SHP77 (cell line): ENCODE measurements around the gene PWWP2A.
A peak's percentile ranks its signal among the peaks of the same experiment; 100 is the strongest.
"Not testable (repeated sequence)": the region's sequence is repeated elsewhere in the genome, so short reads cannot be mapped to it uniquely, and the experiment has no call there.

ENCODE experiments used
- DNase-seq, 2 experiments: peaks; one replicate each; lab custom pipeline; 2025; lab: John Stamatoyannopoulos, UW

The PWWP2A gene

GRCh38 chr5:160119142-160119904, at the start of gene PWWP2A:
Gene PWWP2A, minus strand, starts transcription at chr5:160119450. Its CDS starts 62 bp downstream, at chr5:160119388.
- peak; percentile 99 for DNase-seq

- DNase-seq: no peak
Observed at GRCh38 chr5:160167624-160168165, 48.4 kb upstream of the PWWP2A start.

GRCh38 chr5:160166973-160167623, 47.8 kb upstream of the PWWP2A start:
- no peak for DNase-seq

GRCh38 chr5:160166069-160166972, 47.1 kb upstream of the PWWP2A start:
- DNase-seq: no peak

- peak; percentile 96 to 97 for DNase-seq
Observed at GRCh38 chr5:160165137-160166068, 46.2 kb upstream of the PWWP2A start.

GRCh38 chr5:160162910-160163309, 43.7 kb upstream of the PWWP2A start:
- DNase-seq: no peak

GRCh38 chr5:160161626-160162025, 42.4 kb upstream of the PWWP2A start:
- DNase-seq: no peak

GRCh38 chr5:160160875-160161274, 41.6 kb upstream of the PWWP2A start:
- not testable (repeated sequence) for DNase-seq

GRCh38 chr5:160159991-160160792, 40.9 kb upstream of the PWWP2A start:
- DNase-seq: peak; percentile 20 to 28

GRCh38 chr5:160158087-160158486, 38.8 kb upstream of the PWWP2A start:
- no peak for DNase-seq

GRCh38 chr5:160155017-160155750, 35.9 kb upstream of the PWWP2A start:
- no peak for DNase-seq

GRCh38 chr5:160152901-160153300, 33.7 kb upstream of the PWWP2A start:
- DNase-seq: no peak

GRCh38 chr5:160152287-160152686, 33.0 kb upstream of the PWWP2A start:
- no peak for DNase-seq

- DNase-seq: no peak
Observed at GRCh38 chr5:160151017-160151416, 31.8 kb upstream of the PWWP2A start.

- no peak for DNase-seq
Observed at GRCh38 chr5:160150381-160150780, 31.1 kb upstream of the PWWP2A start.

GRCh38 chr5:160144436-160144835, 25.2 kb upstream of the PWWP2A start:
- DNase-seq: not testable (repeated sequence)

- no peak for DNase-seq
Observed at GRCh38 chr5:160134332-160134731, 15.1 kb upstream of the PWWP2A start.

GRCh38 chr5:160133918-160134304, 14.7 kb upstream of the PWWP2A start:
- DNase-seq: no peak
